GM18870 (cell line): ENCODE measurements around the gene SMIM28.
"Not testable (repeated sequence)": the region's sequence is repeated elsewhere in the genome, so short reads cannot be mapped to it uniquely, and the experiment has no call there.

ENCODE experiments used
- ATAC-seq: cut with Tn5 transposase; IDR thresholded peaks from one replicate; pipeline ENCODE4 v1.9.1; 2021; ENCODE audit warnings: moderate library complexity; ENCODE audit not compliant: unreplicated experiment

Gene SMIM28

DNA sequence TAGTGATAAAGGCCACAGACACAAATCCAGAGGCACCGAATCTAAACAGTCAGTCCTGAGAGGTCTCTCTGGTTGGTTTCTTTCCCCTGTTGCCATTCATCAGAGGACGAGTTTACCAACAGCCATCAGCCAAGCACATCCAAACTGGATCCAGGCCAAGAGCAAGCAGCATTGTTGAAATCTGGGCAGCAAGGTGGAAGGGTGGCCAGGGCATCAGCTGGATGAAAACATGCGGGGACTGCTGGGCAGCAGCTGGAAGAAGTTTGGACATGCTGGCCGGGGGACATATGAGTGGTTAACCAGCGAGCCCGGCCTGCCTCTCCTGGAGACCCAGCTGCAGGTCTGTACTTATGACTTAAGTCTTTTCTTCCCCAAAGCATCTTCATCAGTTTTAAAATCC, at the start of gene SMIM28:
TSS of gene SMIM28 (plus strand) at position 62 of the 400 bp plus-strand sequence. CDS start at position 230, 168 bp downstream.
- no peak for ATAC-seq

- no peak for ATAC-seq
Observed at GRCh38 chr6:138328210-138328609, 49.5 kb upstream of the SMIM28 start.

- ATAC-seq: no peak
Observed at GRCh38 chr6:138330763-138331162, 46.9 kb upstream of the SMIM28 start.

GRCh38 chr6:138331444-138331843, 46.3 kb upstream of the SMIM28 start:
- no peak for ATAC-seq

- no peak for ATAC-seq
Observed at GRCh38 chr6:138331984-138332383, 45.7 kb upstream of the SMIM28 start.

DNA sequence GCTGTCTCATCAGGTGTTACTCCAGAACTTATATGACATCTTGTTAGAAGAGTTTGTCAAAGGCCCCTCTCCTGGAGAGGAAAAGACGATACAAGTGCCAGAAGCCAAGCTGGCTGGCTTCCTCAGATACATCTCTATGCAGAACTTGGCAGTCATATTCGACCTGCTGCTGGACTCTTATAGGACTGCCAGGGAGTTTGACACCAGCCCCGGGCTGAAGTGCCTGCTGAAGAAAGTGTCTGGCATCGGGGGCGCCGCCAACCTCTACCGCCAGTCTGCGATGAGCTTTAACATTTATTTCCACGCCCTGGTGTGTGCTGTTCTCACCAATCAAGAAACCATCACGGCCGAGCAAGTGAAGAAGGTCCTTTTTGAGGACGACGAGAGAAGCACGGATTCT, 43.7 kb upstream of the SMIM28 start:
- ATAC-seq: no peak

DNA sequence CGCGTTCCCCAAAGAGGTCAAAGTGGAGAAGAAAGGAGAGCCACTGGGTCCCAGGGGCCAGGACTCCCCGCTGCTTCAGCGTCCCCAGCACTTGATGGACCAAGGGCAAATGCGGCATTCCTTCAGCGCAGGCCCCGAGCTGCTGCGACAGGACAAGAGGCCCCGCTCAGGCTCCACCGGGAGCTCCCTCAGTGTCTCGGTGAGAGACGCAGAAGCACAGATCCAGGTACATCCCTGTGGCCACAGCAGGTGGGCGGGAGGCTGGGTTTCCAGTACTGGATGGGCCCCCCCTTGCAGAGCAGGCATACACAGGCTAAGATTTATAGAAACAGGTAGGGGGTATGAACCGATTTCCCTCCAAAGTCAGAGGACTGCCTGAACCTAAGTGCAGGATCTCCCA, 42.7 kb upstream of the SMIM28 start:
- no peak for ATAC-seq

- no peak for ATAC-seq
Observed at GRCh38 chr6:138336221-138336620, 41.5 kb upstream of the SMIM28 start.

- ATAC-seq: no peak
Observed at GRCh38 chr6:138337076-138337475, 40.6 kb upstream of the SMIM28 start.

- no peak for ATAC-seq
Observed at GRCh38 chr6:138339024-138339423, 38.7 kb upstream of the SMIM28 start.

DNA sequence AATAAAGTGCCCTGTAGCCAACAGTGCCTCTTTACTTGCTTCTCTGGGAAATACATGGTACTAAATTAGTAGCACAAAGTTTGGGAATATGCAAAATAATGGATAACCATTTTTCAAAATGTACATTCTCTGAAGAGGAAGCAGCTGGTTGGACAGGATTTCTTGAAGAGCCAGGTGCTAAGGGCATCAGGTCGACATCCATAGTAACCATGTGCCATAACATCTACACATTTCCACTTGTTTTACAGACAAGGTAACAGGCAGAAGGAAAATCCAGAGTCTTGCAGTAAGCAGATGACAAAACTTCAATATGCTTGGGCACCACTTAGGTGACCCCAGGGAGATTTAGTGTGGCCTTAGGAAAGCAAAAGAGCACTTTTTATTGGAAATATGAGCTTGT, 36.5 kb upstream of the SMIM28 start:
- ATAC-seq: no peak

DNA sequence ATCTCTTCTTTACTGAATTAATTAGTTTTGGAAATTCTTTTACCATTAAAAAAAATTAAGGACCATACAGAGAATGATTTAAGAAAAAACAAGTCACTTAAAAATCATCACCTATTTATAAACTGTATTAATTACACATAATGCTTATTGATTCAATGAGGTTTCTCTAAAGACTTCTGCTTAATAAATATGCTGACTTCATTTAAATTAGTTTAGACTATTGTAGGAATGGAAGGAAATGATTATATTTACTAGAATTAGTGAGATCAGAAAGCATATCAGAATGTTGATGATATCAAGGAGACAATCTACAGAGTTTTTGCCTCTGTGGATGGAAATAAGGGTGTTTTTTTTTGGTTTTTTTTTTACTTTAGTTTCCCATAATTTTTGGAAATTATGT, 34.6 kb upstream of the SMIM28 start:
- no peak for ATAC-seq

GRCh38 chr6:138345565-138346285, 32.0 kb upstream of the SMIM28 start:
- ATAC-seq: no peak

- ATAC-seq: no peak
Observed at GRCh38 chr6:138346302-138347195, 31.2 kb upstream of the SMIM28 start.

DNA sequence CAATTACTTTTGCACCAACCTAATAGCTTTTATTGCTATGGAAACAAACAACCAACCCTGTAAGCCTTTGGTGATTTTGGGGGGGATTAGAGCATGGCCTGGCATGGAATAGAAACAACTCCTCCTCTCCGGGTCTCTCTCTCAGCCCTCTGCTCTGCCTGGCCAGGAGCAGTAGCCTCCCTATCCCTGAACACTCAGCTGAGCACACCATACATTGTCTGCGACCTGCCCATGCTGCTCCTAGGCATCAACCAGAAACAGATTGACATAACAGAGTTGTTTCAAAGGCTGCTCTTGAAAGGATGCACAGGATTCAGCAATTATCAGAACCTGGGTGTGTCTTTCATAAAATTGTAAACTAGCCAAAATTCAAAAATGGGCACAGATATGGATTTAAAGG, 29.8 kb upstream of the SMIM28 start:
- ATAC-seq: no peak

- no peak for ATAC-seq
Observed at GRCh38 chr6:138349891-138350290, 27.8 kb upstream of the SMIM28 start.

DNA sequence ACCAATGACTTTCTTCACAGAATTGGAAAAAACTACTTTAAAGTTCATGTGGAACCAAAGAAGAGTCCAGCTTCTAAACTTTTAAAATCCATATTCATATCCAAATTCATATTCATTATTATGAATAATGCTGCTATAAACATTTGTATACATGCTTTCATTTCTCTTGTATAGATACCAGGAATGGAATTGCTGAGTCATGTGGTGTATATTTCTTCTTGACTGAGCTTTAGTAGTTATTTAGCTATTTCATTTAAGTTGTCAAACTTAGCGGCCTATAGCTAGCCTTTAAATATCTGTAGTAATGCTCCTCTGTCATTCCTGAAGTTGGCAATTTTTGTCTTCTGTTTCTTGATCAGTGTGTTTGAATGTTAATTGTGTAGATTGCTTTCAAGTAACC, 19.8 kb upstream of the SMIM28 start:
- no peak for ATAC-seq

- ATAC-seq: not testable (repeated sequence)
Observed at GRCh38 chr6:138368684-138369083, 9.0 kb upstream of the SMIM28 start.

- ATAC-seq: no peak
Observed at GRCh38 chr6:138370631-138371451, 6.9 kb upstream of the SMIM28 start.

- ATAC-seq: no peak
Observed at GRCh38 chr6:138371452-138371711, 6.3 kb upstream of the SMIM28 start.

DNA sequence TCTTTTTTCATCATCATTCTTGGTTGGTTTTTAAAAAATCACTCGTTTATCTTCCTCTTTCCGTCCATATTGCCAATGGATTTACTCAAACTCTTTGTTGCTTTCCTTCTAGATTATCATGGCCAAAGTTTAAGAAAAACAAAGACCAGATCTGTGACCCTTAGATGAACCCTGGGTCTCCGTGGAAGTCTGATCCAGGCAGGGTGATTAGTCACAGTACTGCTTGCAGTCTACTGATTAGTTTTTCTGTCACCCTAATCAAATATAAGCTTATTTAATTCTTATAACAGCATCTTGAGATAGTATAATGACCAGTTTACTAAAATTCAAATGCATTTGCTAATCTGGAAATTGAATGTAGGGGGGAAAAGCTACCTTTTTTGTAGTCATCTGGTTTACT, 6.0 kb upstream of the SMIM28 start:
- no peak for ATAC-seq
